ENCODE measurements around the gene CALD1.

CALD1 gene

DNA sequence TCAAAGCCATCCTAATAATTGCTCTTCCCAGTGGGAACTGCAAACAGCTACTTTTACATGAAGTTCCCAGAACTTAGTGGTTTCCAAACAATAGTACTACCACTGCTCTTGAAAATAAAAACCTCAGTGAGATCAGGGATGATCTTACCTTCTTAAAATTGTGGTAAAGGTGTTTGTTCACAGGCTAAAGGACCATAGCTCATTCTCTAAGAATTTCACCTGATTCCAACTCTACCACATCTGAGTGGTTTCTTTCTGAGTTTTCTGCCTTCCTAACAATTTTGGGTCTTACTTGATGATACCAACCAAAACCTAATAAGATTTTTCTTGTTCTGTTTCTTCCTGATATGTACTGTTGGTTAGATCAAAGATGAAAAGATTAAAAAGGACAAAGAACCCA, 161.3 kb downstream of the CALD1 start:
- no peak overlapping the region for H3K4me3 ChIP-seq (ENCODE audit: low read depth, low read length)
- TF ChIP-seq, protein P1, sequence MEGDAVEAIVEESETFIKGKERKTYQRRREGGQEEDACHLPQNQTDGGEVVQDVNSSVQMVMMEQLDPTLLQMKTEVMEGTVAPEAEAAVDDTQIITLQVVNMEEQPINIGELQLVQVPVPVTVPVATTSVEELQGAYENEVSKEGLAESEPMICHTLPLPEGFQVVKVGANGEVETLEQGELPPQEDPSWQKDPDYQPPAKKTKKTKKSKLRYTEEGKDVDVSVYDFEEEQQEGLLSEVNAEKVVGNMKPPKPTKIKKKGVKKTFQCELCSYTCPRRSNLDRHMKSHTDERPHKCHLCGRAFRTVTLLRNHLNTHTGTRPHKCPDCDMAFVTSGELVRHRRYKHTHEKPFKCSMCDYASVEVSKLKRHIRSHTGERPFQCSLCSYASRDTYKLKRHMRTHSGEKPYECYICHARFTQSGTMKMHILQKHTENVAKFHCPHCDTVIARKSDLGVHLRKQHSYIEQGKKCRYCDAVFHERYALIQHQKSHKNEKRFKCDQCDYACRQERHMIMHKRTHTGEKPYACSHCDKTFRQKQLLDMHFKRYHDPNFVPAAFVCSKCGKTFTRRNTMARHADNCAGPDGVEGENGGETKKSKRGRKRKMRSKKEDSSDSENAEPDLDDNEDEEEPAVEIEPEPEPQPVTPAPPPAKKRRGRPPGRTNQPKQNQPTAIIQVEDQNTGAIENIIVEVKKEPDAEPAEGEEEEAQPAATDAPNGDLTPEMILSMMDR (IDR thresholded peaks at IDR 0.05; ENCODE audit: low read depth, low read length) = no peak

DNA sequence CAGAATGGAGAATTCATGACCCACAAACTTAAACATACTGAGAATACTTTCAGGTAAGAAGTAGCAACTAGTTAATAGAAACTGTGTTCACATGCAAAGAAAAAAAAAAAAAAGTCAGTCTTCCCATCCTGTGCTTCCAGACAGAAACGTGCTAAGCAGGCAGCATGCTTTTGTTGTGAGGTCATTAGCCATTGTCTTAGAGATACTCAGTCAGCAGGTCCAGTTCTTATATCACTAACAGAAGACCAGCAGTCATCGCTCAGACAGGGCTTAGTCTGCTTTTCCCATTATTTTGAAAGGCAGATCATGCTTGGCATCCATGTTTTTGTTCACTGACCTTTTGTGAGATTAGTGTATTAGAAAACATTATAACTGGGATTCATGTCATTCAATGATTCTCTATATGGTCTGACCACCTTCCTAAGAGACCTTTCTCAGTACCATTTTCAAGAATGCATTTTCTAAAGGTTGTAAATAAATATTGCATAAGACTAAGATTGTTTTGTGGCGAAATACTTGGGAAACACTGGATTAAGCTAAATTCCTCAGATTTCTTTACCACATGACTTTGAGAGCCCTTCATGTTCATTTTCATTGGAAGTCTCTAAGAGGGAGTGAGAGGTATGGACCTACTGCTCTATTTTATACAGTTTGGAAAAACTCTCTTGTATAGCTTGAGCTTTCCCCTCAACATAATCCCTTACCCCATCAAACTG, 161.9 kb downstream of the CALD1 start:
- no peak overlapping the region for H3K4me3 ChIP-seq (ENCODE audit: low read depth, low read length)
- TF ChIP-seq, protein P1 (IDR thresholded peaks at IDR 0.05; ENCODE audit: low read depth, low read length) = no peak

DNA sequence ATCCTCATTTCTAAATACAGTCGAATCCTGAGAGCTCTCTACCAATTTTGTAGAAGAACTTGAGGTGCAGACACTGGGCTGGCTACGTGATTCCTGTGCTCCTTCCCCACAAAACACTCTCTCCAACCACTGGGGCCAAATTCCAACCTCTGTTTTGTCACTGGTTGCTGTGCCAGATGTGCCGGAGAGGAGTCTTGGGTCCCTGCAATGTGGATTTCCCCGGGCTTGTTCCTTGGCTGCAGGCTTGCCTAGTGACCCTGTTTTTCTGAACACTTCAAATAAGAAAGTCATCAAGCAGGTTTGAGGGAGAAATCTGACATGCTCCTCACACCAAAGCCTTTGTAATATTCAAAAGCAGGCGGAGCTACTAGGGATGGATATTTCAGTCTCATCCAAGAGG, 162.5 kb downstream of the CALD1 start:
- no peak overlapping the region for H3K4me3 ChIP-seq (ENCODE audit: low read depth, low read length)
- TF ChIP-seq, protein P1 (IDR thresholded peaks at IDR 0.05; ENCODE audit: low read depth, low read length) = no peak

DNA sequence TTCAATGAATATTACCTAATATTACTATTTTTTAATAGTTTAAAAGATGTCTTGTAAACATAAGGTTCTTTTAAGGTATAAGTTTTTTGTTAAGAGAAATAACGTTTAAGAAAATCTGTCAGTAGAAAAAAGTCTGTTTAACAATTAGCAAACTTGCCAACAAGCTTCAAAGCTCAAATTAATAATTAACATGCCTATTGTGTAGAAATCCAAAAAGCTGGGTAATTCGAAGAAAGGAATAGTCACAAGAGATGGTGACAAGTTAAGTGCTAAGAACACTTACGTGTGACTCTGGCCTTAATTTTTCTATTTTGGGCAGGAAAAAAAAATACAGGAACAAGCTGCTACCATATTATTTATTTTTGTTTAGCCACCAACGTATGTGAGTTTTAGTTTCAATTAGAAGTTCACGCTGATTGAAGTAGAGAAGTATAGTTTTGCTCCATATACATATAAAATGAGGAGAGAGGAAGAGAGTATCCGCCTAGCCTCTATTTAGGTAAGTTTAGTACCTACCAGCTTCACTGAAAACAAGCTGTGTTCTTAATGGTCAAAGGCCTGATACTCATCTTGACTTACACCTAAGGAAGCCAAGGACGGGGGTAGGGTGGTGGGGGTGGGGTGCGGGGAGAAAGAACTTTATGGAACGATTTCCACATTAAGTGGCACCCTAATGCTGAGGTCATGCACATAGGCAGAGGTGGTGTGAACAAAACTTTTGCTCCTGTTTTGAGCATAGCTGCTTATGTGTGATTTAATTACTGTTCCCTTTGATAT, 163.4 kb downstream of the CALD1 start:
- TF ChIP-seq, protein P1 (IDR thresholded peaks at IDR 0.05; ENCODE audit: low read depth, low read length) = no peak

DNA sequence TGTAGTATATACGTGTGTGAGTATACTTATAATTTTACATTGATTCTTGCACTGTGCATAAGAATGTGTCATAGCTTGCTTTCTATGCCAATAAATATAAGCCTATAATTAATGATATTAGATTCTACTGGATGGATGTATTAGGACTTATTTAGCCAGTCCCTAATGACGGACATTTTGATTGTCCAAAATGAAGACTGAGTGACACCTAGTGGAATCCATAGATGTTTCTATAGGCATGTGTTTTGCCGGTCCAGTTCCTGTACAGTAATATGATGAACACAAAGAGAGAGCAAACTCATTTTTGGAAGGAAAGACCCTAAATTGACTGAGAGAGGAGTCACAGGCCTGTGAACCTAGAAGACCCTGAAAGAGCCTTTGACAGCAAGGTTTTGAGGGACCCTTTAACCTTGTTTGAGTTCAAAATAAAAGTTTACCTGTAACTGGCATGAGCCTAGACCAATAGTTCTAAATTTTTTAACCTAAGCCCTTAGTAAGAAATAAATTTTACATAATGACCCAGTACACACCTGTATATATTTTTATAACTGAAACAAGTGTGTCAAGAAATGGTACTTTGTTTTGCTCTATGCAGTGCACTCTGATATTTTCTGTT, 164.5 kb downstream of the CALD1 start:
- TF ChIP-seq, protein P1 (IDR thresholded peaks at IDR 0.05; ENCODE audit: low read depth, low read length) = no peak
- no peak overlapping the region for H3K4me3 ChIP-seq (ENCODE audit: low read depth, low read length)

More for the DNA sequence above, 163.4 kb downstream of the CALD1 start:
- H3K4me3 ChIP-seq (ENCODE audit: low read depth, low read length) = no peak overlapping the region

DNA sequence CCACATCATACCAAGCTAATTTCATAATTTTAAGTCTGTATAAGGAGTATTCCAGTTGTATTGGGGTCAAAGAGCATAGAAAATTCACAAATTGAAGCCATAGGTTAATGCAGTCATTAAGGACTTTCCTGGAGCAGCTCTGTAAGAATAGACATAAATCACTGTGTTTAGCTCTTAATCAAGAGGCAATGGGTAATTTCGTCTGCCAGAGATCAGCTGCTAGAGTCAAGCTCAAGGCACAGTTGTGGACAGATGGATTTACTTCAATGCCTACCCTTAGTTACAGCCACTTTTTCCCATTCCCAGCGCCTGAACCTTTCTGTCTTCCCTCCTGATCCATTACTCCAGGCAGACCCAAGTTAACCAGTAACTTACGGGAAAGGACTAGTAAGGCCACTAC, 166.3 kb downstream of the CALD1 start:
- no peak overlapping the region for H3K4me3 ChIP-seq (ENCODE audit: low read depth, low read length)
- TF ChIP-seq, protein P1 (IDR thresholded peaks at IDR 0.05; ENCODE audit: low read depth, low read length) = no peak

DNA sequence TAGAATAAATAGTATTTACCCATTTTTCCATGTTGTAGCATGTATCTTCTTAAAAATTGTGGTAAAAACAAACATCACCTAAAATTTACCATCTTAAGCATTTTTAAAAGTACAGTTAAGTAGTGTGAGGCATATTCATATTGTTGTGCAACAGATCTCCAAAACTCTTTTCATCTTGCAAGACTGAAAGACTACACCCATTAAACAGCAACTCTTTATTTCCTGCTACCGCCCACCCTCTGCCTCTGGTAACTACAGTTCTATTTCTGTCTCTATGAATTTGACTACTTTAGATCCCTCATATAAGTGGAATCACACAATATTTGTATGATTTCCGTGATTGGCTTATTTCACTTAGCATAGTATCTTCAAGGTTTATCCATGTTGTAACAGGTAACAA, 166.8 kb downstream of the CALD1 start:
- H3K4me3 ChIP-seq (ENCODE audit: low read depth, low read length) = no peak overlapping the region
- TF ChIP-seq, protein P1 (IDR thresholded peaks at IDR 0.05; ENCODE audit: low read depth, low read length) = no peak
